AG10803 (cell line): Measurements from ENCODE around the gene DZANK1.

Experiments used
- DNase-seq: peaks from one replicate; pipeline ENCODE4 v3.0.0; 2010; ENCODE audit warnings: low read depth
- H3K4me3 ChIP-seq: 2 replicates; pipeline ENCODE4 v1.5.1; 2011; ENCODE audit warnings: mild to moderate bottlenecking, low read length, control low read depth
- CTCF ChIP-seq: conservative IDR thresholded peaks from 2 replicates; pipeline ENCODE4 v1.5.1; 2011; ENCODE audit warnings: mild to moderate bottlenecking, low read length, control low read depth, inconsistent platforms

DZANK1 gene

GRCh38 chr20:18466894-18467730 is at the start of gene DZANK1, which contains the start of gene POLR3F:
TSS of gene DZANK1 (minus strand) at chr20:18467030. CDS start at chr20:18465358, 1,672 bp downstream.
TSS of gene POLR3F (plus strand) at chr20:18467390. CDS start at chr20:18467507, 117 bp downstream.
- DNase-seq = peak; percentile 96
- TF ChIP-seq CTCF = no peak
- peak within 1 kb of the TSS; percentile 96 for H3K4me3 ChIP-seq

DNA sequence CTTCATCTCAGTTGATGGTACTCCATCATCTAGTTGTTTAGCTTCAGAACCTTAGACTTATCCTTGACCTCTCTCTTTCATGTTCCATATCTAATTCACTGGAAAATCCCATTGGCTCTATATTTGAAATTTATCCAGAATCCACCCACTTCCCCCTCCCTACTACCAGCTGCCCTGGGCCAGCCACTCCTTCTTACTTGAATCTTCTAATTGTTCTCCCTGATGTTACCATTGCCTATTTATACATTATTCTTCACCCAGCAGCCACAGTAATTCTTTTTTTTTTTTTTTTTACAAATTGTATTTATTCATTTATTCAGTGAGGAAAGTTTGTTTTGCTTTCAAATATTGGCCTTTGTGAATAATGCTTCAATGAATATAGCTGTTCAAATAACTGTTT is 49.1 kb upstream of the DZANK1 start:
- no peak overlapping the region for H3K4me3 ChIP-seq
- no peak for DNase-seq
- TF ChIP-seq CTCF = no peak

DNA sequence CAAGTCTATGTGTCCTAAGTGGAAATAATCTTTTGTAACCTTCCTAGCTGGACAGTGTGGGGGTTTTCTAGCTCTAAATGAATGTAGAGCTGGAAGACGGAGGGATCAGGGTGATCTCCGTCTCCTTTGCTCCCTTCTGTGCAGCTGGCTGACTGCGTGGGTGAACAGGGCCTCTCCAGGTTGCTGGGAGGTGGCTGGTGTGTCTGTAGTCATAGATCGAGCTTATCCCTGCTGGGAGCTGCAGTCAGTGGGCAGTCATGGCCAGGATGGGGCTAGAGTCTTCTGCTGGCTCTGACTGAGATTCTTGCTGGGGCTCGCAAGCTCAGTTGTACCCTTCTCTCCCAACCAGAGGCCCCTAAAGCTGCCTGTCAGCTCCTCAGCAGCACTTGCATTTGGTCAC is 47.3 kb upstream of the DZANK1 start:
- DNase-seq = no peak
- TF ChIP-seq CTCF = no peak

DNA sequence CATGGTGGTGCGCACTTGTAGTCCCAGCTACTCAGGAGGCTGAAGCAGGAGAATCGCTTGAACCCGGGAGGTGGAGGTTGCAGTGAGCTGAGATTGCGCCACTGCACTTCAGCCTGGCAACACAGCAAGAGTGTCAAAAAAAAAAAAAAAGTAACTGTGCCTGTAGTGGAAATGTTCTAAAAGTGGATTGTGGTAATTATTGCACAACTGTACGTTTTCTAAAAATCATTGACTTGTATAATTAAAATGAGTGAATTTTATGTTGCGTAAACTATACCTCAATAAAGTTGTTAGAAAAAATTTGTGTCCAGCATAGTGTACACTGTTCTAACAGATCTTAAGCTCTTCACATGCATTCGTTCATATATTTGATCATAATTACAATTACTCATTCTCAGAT is 46.4 kb upstream of the DZANK1 start:
- no peak overlapping the region for H3K4me3 ChIP-seq
- DNase-seq = no peak
- no peak for TF ChIP-seq CTCF

More for the DNA sequence above, 47.3 kb upstream of the DZANK1 start:
- no peak overlapping the region for H3K4me3 ChIP-seq

DNA sequence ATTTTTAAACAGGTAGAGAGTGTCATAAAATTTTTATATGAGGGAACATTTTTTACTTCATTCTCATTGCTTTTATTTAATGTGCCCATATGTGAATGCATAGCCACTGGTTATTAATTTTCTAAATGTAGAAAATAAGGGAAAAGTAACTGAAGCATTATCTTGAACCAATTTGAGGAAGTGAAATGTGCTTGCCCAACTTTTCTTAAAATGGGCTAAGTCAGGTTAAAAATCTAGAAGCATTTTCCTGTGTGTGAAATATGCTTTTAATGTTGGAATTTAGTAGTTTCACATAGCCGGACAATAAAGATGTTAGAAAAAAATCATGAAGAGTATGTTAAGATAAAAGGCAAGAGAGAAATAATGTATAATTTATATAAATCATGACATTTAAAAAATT is 44.7 kb upstream of the DZANK1 start:
- no peak for DNase-seq
- H3K4me3 ChIP-seq = no peak overlapping the region
- TF ChIP-seq CTCF = no peak

DNA sequence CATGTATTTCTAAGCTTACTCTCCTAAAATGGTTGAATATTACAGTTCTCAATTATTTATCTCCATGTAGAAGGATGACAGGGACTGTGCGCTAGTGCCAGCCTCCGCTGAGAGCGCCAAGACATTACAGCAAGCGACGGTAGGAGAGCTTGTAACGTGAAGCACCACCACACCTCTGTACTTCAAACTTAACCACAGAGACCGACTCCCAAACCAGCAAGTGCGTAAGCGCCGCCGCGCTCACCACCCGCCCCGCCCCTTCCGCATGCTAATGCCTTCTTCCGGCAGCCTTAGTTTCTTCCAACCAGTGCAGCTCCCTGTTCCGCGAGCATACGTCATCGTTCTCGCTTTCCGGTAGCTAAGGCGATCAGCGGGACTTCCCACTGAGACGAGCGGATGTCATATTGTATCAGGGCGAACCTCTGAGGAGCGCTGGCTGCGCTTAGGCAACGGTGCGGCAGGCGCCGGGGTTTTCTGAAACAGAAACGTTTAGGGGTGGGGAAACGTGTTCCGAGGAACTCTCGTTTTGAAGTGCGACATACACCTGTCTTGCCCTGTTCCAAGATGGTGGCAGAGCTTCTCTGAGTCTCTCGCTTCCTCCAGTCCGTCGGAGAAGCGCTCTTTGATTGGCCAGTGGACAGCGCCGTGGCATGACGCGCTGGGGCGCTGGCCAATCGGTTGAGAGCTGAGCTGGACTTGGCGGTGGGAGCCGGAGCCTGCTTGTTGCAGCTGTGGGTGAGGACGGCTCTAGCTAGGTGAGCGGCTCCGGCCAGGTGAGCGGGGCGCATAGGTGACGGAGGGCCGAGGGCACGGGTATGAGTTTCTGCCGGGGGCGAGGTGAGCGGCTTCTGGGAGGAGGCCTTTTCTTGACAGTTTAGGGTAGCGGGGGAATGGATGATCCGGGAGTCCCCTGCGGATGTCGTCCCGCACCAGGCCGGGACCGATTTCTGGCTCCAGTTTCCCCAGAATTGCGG is 40.7 kb upstream of the DZANK1 start, which contains the start of gene SEC23B:
Gene SEC23B (plus strand): TSS at position 723 of the 974 bp plus-strand sequence. CDS start 2,896 bp downstream, outside the sequence.
- TF ChIP-seq CTCF = no peak
- DNase-seq = peak; percentile 96
- H3K4me3 ChIP-seq = peak within 1 kb of the TSS; percentile 95
